GM12878 (cell line): ENCODE results near the gene EVX1. TPM values are rescaled to one million over a fixed set of nuclear protein-coding genes. Genes with fewer than 3 reads are reported as not detected.

Experiments used
- ATAC-seq: fragments of 200-7000 bp; cut with Tn5 transposase; 3 replicates; pipeline ENCODE4 v1.9.1; 2020; ENCODE audit warnings: mild to moderate bottlenecking, moderate library complexity
- BruUV-seq: library from RNA; stranded (reverse); fragments of 400-500 nt; replicated peaks from 2 replicates; lab custom pipeline; 2021; lab: Mats Ljungman, UMichigan
- CTCF ChIA-PET: fragments of 300-600 bp; sonication (Branson Sonifier 250); formaldehyde crosslinking; extraction: SDS; loops from one replicate; lab custom pipeline; 2021; ENCODE audit warnings: inconsistent platforms; lab: Yijun Ruan, JAX
- POLR2A ChIA-PET: fragments of 350-600 bp; formaldehyde crosslinking; extraction: SDS; loops from one replicate; lab custom pipeline; 2021; ENCODE audit warnings: inconsistent platforms; lab: Charles Lee
- RAD21 ChIA-PET: fragments of 300-600 bp; sonication (Branson Sonifier 250); formaldehyde crosslinking; loops from one replicate; lab custom pipeline; 2023; ENCODE audit warnings: antibody characterized with exemption; ENCODE audit not compliant: unreplicated experiment; lab: Charles Lee
- SMC1A ChIA-PET: fragments of 300-600 bp; sonication (Branson Sonifier 250); formaldehyde crosslinking; loops from one replicate; lab custom pipeline; 2023; ENCODE audit not compliant: unreplicated experiment, uncharacterized antibody; lab: Charles Lee
- DNase-seq: peaks from one replicate; pipeline ENCODE4 v3.0.0-alpha.2; 2011; ENCODE audit warnings: low read depth, low spot score
- FAIRE-seq: peaks from 3 replicates; lab custom pipeline; 2011; peaks lifted over from hg19 to GRCh38; lab: Jason Lieb, UNC
- H2AFZ ChIP-seq: 2 replicates; pipeline ENCODE4 v1.6.0; 2011; ENCODE audit warnings: low read depth, low read length, control low read depth; ENCODE audit not compliant: control insufficient read depth
- H3K27ac ChIP-seq: 2 replicates; pipeline ENCODE4 v1.5.1; 2011; ENCODE audit warnings: control low read depth; ENCODE audit not compliant: control insufficient read depth, insufficient read depth
- H3K27me3 ChIP-seq, 2 experiments: replicated peaks in 1 of 2; 2 replicates each; pipeline versions ENCODE4 v1.6.0 to v1.6.1; 2011; ENCODE audit warnings: low read length in 1 of 2; ENCODE audit not compliant: control insufficient read depth in 2 of 2, insufficient read depth in 2 of 2
- H3K36me3 ChIP-seq, 2 experiments: 2 replicates each; pipeline ENCODE4 v1.5.1; 2011; ENCODE audit warnings: low read length in 1 of 2; ENCODE audit not compliant: control insufficient read depth in 2 of 2, insufficient read depth in 2 of 2
- H3K4me1 ChIP-seq: 2 replicates; pipeline ENCODE4 v1.6.1; 2011; ENCODE audit warnings: mild to moderate bottlenecking, low read length, moderate library complexity, mixed read lengths; ENCODE audit not compliant: control insufficient read depth, insufficient read depth
- H3K4me2 ChIP-seq: 2 replicates; pipeline ENCODE4 v1.6.0; 2011; ENCODE audit warnings: control low read depth; ENCODE audit not compliant: control insufficient read depth, insufficient read depth
- H3K4me3 ChIP-seq: fragments of 200-600 bp; sonication (generic); 2 replicates; pipeline ENCODE4 v1.5.1; 2016
- H3K79me2 ChIP-seq: 2 replicates; pipeline ENCODE4 v1.6.0; 2011; ENCODE audit warnings: low read length; ENCODE audit not compliant: control insufficient read depth, insufficient read depth
- H3K9ac ChIP-seq: 2 replicates; pipeline ENCODE4 v1.8.0; 2011; ENCODE audit warnings: low read length, control low read depth, mixed read lengths; ENCODE audit not compliant: control insufficient read depth, insufficient read depth
- H3K9me3 ChIP-seq: replicated peaks from 3 replicates; pipeline ENCODE4 v1.5.1; 2011; ENCODE audit warnings: mild to moderate bottlenecking, low read length; ENCODE audit not compliant: control insufficient read depth, insufficient read depth
- H4K20me1 ChIP-seq: 2 replicates; pipeline ENCODE4 v1.6.0; 2011; ENCODE audit not compliant: control insufficient read depth, insufficient read depth
- CREB1 ChIP-seq: IDR thresholded peaks from 2 replicates; pipeline ENCODE4 v1.6.1; 2012; ENCODE audit warnings: low read depth, mild to moderate bottlenecking, inconsistent platforms
- JUND ChIP-seq: IDR thresholded peaks from 2 replicates; pipeline ENCODE4 v1.6.1; 2012; ENCODE audit warnings: low read depth, mild to moderate bottlenecking, low read length, improper control_type of control experiment, moderate library complexity
- LARP7 ChIP-seq: fragments of 450-650 bp; IDR thresholded peaks from 2 replicates; pipeline ENCODE4 v1.6.1; 2017; ENCODE audit warnings: mild to moderate bottlenecking
- NFYA ChIP-seq: IDR thresholded peaks from 2 replicates; pipeline ENCODE4 v1.6.1; 2011; ENCODE audit warnings: low read depth, mild to moderate bottlenecking, low read length, improper control_type of control experiment, borderline replicate concordance
- NR2F1 ChIP-seq: fragments of 450-650 bp; conservative IDR thresholded peaks from 2 replicates; pipeline ENCODE4 v1.6.1; 2017; ENCODE audit warnings: mild to moderate bottlenecking
- POU2F2 ChIP-seq: IDR thresholded peaks from 3 replicates; pipeline ENCODE4 v1.6.1; 2011; ENCODE audit warnings: low read depth, mild to moderate bottlenecking, low read length, borderline replicate concordance
- RAD51 ChIP-seq: fragments of 450-650 bp; IDR thresholded peaks from 2 replicates; pipeline ENCODE4 v1.6.1; 2016; ENCODE audit warnings: moderate library complexity, mild to moderate bottlenecking, inconsistent platforms
- SMARCA5 ChIP-seq: fragments of 450-650 bp; IDR thresholded peaks from 2 replicates; pipeline ENCODE4 v1.6.1; 2017; ENCODE audit warnings: mild to moderate bottlenecking
- ZNF207 ChIP-seq: fragments of 450-650 bp; IDR thresholded peaks from 2 replicates; pipeline ENCODE4 v1.6.1; 2014; ENCODE audit warnings: antibody characterized with exemption, mild to moderate bottlenecking, borderline replicate concordance
- WGBS: methylation state at CpG from one replicate; pipeline ENCODE4 v1.1.6; 2016; ENCODE audit warnings: low lambda C conversion rate; ENCODE audit not compliant: insufficient replicate concordance, insufficient coverage; ENCODE audit errors: missing lambda C conversion rate; 5-methylcytosine and 5-hydroxymethylcytosine counted together
- in situ Hi-C: fragments of 300-500 bp; cut with MboI; formaldehyde crosslinking; loops from 9 replicates; pipeline ENCODE4 v1.14.3; 2018; ENCODE audit warnings: mixed read lengths
- intact Hi-C: fragments of 100-400 bp; cut with micrococcal nuclease; formaldehyde crosslinking; loops from one replicate; pipeline ENCODE4 v1.14.2; 2022; ENCODE audit not compliant: unreplicated experiment
- polyA plus RNA-seq, 11 experiments: library from polyadenylated mRNA; depleted of rRNA in 4 of 11; unstranded in 6 of 11; stranded (reverse) in 5 of 11; fragments of >200 nt; fragmentation: Nextera tagmentation in 4 of 11; fragmentation: Illumina TruSeq in 1 of 11; extraction: Ambion mirVana in 4 of 11; extraction: Trizol in 1 of 11; gene quantifications; 1 replicate in 1 of 11; 2 replicates in 10 of 11; pipeline versions ENCODE4 v1.2.1 to v1.2.3, GENCODE V29; 2011 to 2016; ENCODE audit warnings: inconsistent platforms in 2 of 11, missing spikeins in 2 of 11, low read depth in 1 of 11
- total RNA-seq, 4 experiments: library from RNA; depleted of rRNA in 3 of 4; stranded (reverse); fragments of >200 nt in 3 of 4; fragmentation: Illumina TruSeq in 1 of 4; extraction: Trizol in 1 of 4; gene quantifications; 2 replicates each; pipeline versions ENCODE4 v1.2.1 to v1.2.3, GENCODE V29; 2013 to 2021

EVX1 gene
- total and polyA plus RNA-seq, 10 of the 15 experiments (the other 5 are each of a cell fraction or from before 2014, with no cell fraction given), result not detected

- Histone ChIP-seq H3K4me3 (no peak overlapping the region), H3K4me2 (no peak overlapping the region), H3K4me1 (no peaks in the 10 kb centered on the region; the same call in 1 of the 2 replicates), H3K27me3 (peaks cover 25 to 41% of the 10 kb centered on the region in 2 experiments), H3K79me2 (no peaks in the 10 kb centered on the region), H2AFZ (no peak overlapping the region), H3K27ac (no peak overlapping the region), H3K9me3 (no peaks in the 10 kb centered on the region; the same call in 2 of the 3 replicates), H3K36me3 (no peaks in the 10 kb centered on the region), H4K20me1 (0 out of 2 replicates have a peak, but pooled peaks cover 3% of the 10 kb centered on the region), H3K9ac (no peak overlapping the region)
- BruUV-seq, result no TSS peak
- no peak for TF ChIP-seq CREB1
- TF ChIP-seq POU2F2, result no peak
- TF ChIP-seq NR2F1, result no peak
- no peak for TF ChIP-seq NFYA
- no peak for TF ChIP-seq LARP7
- no peak for TF ChIP-seq JUND
- no peak for TF ChIP-seq RAD51
- TF ChIP-seq ZNF207, result no peak
- TF ChIP-seq SMARCA5, result no peak
- RAD21 ChIA-PET, result interaction anchor here (0.9 to 2.6 kb wide), 2 partner anchors 725 to 729 kb away, joined by 3 to 70 read pairs; no protein-coding TSS in a partner anchor
- POLR2A ChIA-PET, result no interaction called here
- WGBS, result 79% methylated on average over 2 of the region's 2 CpGs
- ATAC-seq (no peak), DNase-seq (no peak), FAIRE-seq (no peak)
- intact Hi-C loops (no loop called here), in situ Hi-C loops (no loop called here)
- CTCF ChIA-PET, result interaction anchor here (1.2 to 3.3 kb wide), 3 partner anchors 381 to 725 kb away, joined by 3 to 93 read pairs (median 50); no protein-coding TSS in a partner anchor
- SMC1A ChIA-PET, result no interaction called here
Measured at GRCh38 chr7:27194002-27194352, 48.6 kb upstream of the EVX1 start.
